Spleen (tissue), 11 donors: ENCODE measurements around the gene NFATC2. TPM values are rescaled to one million over a fixed set of nuclear protein-coding genes. Genes with fewer than 3 reads are reported as not detected.
"Not testable (repeated sequence)": the region's sequence is repeated elsewhere in the genome, so short reads cannot be mapped to it uniquely, and the experiment has no call there.

ENCODE experiments used
- DNase-seq: peaks from one replicate; pipeline ENCODE4 v3.0.0-alpha.2; 2020
- H3K27ac ChIP-seq, 8 donors: fragments of 200-600 bp; sonication (generic) in 7 of 8; 1 replicate in 4 of 8; 2 replicates in 4 of 8; pipeline versions ENCODE4 v1.5.0 to v1.8.0; 2016 to 2021; ENCODE audit warnings: inconsistent platforms in 4 of 8, mild to moderate bottlenecking in 4 of 8, moderate library complexity in 1 of 8
- H3K27me3 ChIP-seq, 7 donors: fragments of 200-600 bp; sonication (generic) in 6 of 7; replicated peaks in 1 of 7; 1 replicate in 4 of 7; 2 replicates in 3 of 7; pipeline versions ENCODE4 v1.5.0 to v1.8.0; 2016 to 2021; ENCODE audit warnings: inconsistent platforms in 3 of 7, mild to moderate bottlenecking in 1 of 7
- H3K36me3 ChIP-seq, 6 donors: fragments of 200-600 bp; sonication (generic) in 5 of 6; 1 replicate in 4 of 6; 2 replicates in 2 of 6; pipeline versions ENCODE4 v1.5.0 to v1.8.0; 2016 to 2021; ENCODE audit warnings: inconsistent platforms in 2 of 6
- H3K4me1 ChIP-seq, 6 donors: fragments of 200-600 bp; sonication (generic) in 5 of 6; 1 replicate in 3 of 6; 2 replicates in 3 of 6; pipeline versions ENCODE4 v1.5.0 to v1.8.0; 2016 to 2021; ENCODE audit warnings: inconsistent platforms in 3 of 6
- H3K4me3 ChIP-seq, 8 donors: fragments of 200-600 bp; sonication (generic) in 7 of 8; 1 replicate in 4 of 8; 2 replicates in 4 of 8; pipeline versions ENCODE4 v1.5.0 to v1.8.0; 2016 to 2021; ENCODE audit warnings: inconsistent platforms in 4 of 8, mild to moderate bottlenecking in 4 of 8, moderate library complexity in 2 of 8
- H3K9me3 ChIP-seq, 8 donors: fragments of 200-600 bp; sonication (generic) in 7 of 8; 1 replicate in 4 of 8; 2 replicates in 4 of 8; pipeline versions ENCODE4 v1.5.0 to v1.8.0; 2016 to 2021; ENCODE audit warnings: inconsistent platforms in 4 of 8
- CTCF ChIP-seq, 11 experiments: fragments of 200-600 bp in 7 of 11; fragments of 450-650 bp in 4 of 11; sonication (generic) in 4 of 11; IDR thresholded peaks in 8 of 11; conservative IDR thresholded peaks in 3 of 11; 1 replicate in 7 of 11; 2 replicates in 4 of 11; pipeline versions ENCODE4 v1.4.0 to v1.8.0; 2016 to 2021; ENCODE audit warnings: antibody characterized with exemption in 11 of 11, inconsistent platforms in 4 of 11, mild to moderate bottlenecking in 1 of 11
- POLR2A ChIP-seq, 3 donors: fragments of 450-650 bp; IDR thresholded peaks; one replicate each; pipeline ENCODE4 v1.5.1; 2017; ENCODE audit warnings: antibody characterized with exemption in 3 of 3, mild to moderate bottlenecking in 1 of 3
- POLR2AphosphoS5 ChIP-seq, 3 donors: sonication (generic); formaldehyde crosslinking; IDR thresholded peaks; one replicate each; pipeline ENCODE4 v1.5.1; 2017; ENCODE audit warnings: antibody characterized with exemption in 3 of 3
- WGBS, 5 donors: extraction: QIAGEN DNeasy Blood & Tissue Kit in 3 of 5; methylation state at CpG; one replicate each; pipeline versions ENCODE4 v1.1.5 to v1.1.7; 2013 to 2018; 5-methylcytosine and 5-hydroxymethylcytosine counted together
- intact Hi-C: fragments of 100-400 bp; cut with DNase I; formaldehyde crosslinking; loops from one replicate; pipeline ENCODE4 v1.15.0; 2023; ENCODE audit warnings: low total_unique reads
- polyA plus RNA-seq, 3 donors: library from polyadenylated mRNA; stranded (reverse); fragments of 200-250 nt; gene quantifications; one replicate each; pipeline ENCODE4 v1.2.1, GENCODE V29; 2013
- total RNA-seq, 7 donors: library from RNA; depleted of rRNA in 3 of 7; stranded (reverse); fragments of >200 nt in 3 of 7; fragmentation: NEBNext Ultra II Directional in 4 of 7; extraction: Animal tissue kit (Norgen Biotek cat#: 25700) in 4 of 7; gene quantifications; one replicate each; pipeline versions ENCODE4 v1.1.0 to v1.2.1, GENCODE V29; 2016 to 2021
- donor health status: healthy with polysubstance abuse.
- donor health status: DM: no; HTN: no; CAD: no; lungs with moderate emphysema.
- donor health status: DM: no; HTN: no; CAD: no.
- donor health status: Bipolar disorder and iron deficiency.
- donor health status: healthy.
- donor health status: DM: no; HTN: no; CAD: no.
- donor health status: DM: yes; HTN: yes; CAD: no.

Gene NFATC2
- total and polyA plus RNA-seq, 10 donors: 6.5 to 42.9 (median 34.5) TPM

GRCh38 chr20:51346686-51347485 lies 195.6 kb downstream of the NFATC2 start:
- Histone ChIP-seq H3K27ac (no peak overlapping the region), H3K4me3 (no peak overlapping the region), H3K27me3 (no peaks in the 10 kb centered on the region), H3K9me3 (peaks cover 0 to 6% (median 0%) of the 10 kb centered on the region in 8 donors), H3K4me1 (peaks cover 0 to 15% (median 0%) of the 10 kb centered on the region in 6 donors), H3K36me3 (no peaks in the 10 kb centered on the region)
- TF ChIP-seq POLR2AphosphoS5 (IDR thresholded peaks at IDR 0.05) (no peak), CTCF (IDR thresholded peaks at IDR 0.05 in 8 of 11, conservative IDR thresholded peaks at IDR 0.05 in 3 of 11) (no peak), POLR2A (IDR thresholded peaks at IDR 0.05) (no peak)
- 74 to 92% (median 86%) methylated on average over 8 of the region's 8 CpGs for WGBS, 5 donors
- intact Hi-C loops: no loop called here
- no peak for DNase-seq

- no peak for DNase-seq
- no peak overlapping the region for H3K4me3 ChIP-seq
- H3K27me3 ChIP-seq: no peaks in the 10 kb centered on the region
- intact Hi-C loops: no loop called here
- H3K27ac ChIP-seq: peak overlapping the region in 2 of 8 donors; percentile 12 to 18
- peaks cover 0 to 15% (median 0%) of the 10 kb centered on the region in 6 donors for H3K4me1 ChIP-seq
- TF ChIP-seq POLR2A (IDR thresholded peaks at IDR 0.05): no peak
- no peak for TF ChIP-seq CTCF (IDR thresholded peaks at IDR 0.05 in 8 of 11, conservative IDR thresholded peaks at IDR 0.05 in 3 of 11)
- no peak for TF ChIP-seq POLR2AphosphoS5 (IDR thresholded peaks at IDR 0.05)
- H3K36me3 ChIP-seq: no peaks in the 10 kb centered on the region
- 44 to 70% (median 58%) methylated on average over 8 of the region's 8 CpGs for WGBS, 5 donors
- H3K9me3 ChIP-seq: peaks cover 0 to 6% (median 0%) of the 10 kb centered on the region in 8 donors
Measured at GRCh38 chr20:51345601-51346101, 196.9 kb downstream of the NFATC2 start.

- WGBS, 5 donors: 67 to 81% (median 77%) methylated on average over 3 of the region's 3 CpGs
Measured at GRCh38 chr20:51343802-51344201, 198.7 kb downstream of the NFATC2 start.

GRCh38 chr20:51342510-51343236 lies 199.8 kb downstream of the NFATC2 start:
- 75 to 81% (median 77%) methylated on average over 8 of the region's 8 CpGs for WGBS, 5 donors
- intact Hi-C loops: no loop called here
- H3K27me3 ChIP-seq: no peaks in the 10 kb centered on the region
- no peaks in the 10 kb centered on the region for H3K36me3 ChIP-seq
- H3K4me3 ChIP-seq: no peak overlapping the region
- H3K27ac ChIP-seq: no peak overlapping the region
- H3K4me1 ChIP-seq: peaks cover 0 to 15% (median 9%) of the 10 kb centered on the region in 6 donors
- DNase-seq: no peak
- peaks cover 0 to 6% (median 0%) of the 10 kb centered on the region in 8 donors for H3K9me3 ChIP-seq
- TF ChIP-seq POLR2AphosphoS5 (IDR thresholded peaks at IDR 0.05) (no peak), CTCF (IDR thresholded peaks at IDR 0.05 in 8 of 11, conservative IDR thresholded peaks at IDR 0.05 in 3 of 11) (no peak), POLR2A (IDR thresholded peaks at IDR 0.05) (no peak)

More at GRCh38 chr20:51343802-51344201, 198.7 kb downstream of the NFATC2 start:
- H3K9me3 ChIP-seq, H3K4me3 ChIP-seq, intact Hi-C loops, DNase-seq, H3K27ac ChIP-seq, H3K36me3 ChIP-seq, H3K27me3 ChIP-seq: not testable (repeated sequence)
- peaks cover 0 to 15% (median 9%) of the 10 kb centered on the region in 6 donors for H3K4me1 ChIP-seq
